Gastroesophageal sphincter (tissue), 4 donors: Measurements from ENCODE around the gene CBFB. TPM values are rescaled to one million over a fixed set of nuclear protein-coding genes. Genes with fewer than 3 reads are reported as not detected.
"Not testable (repeated sequence)": the region's sequence is repeated elsewhere in the genome, so short reads cannot be mapped to it uniquely, and the experiment has no call there.

Experiments
- ATAC-seq: fragments of 150-250 bp; one replicate; pipeline ENCODE4 v1.9.1; 2016; ENCODE audit warnings: mild to moderate bottlenecking, moderate library complexity
- H3K27ac ChIP-seq, 4 donors: fragments of 200-600 bp; sonication (generic) in 3 of 4; 1 replicate in 3 of 4; 2 replicates in 1 of 4; pipeline ENCODE4 v1.5.1; 2016 to 2019
- H3K27me3 ChIP-seq: fragments of 200-600 bp; sonication (generic); one replicate; pipeline ENCODE4 v1.5.1; 2019
- H3K36me3 ChIP-seq, 2 donors: fragments of 200-600 bp; sonication (generic); one replicate each; pipeline ENCODE4 v1.5.1; 2019; ENCODE audit warnings: control low read depth in 1 of 2
- H3K4me1 ChIP-seq, 3 donors: fragments of 200-600 bp; sonication (generic); 1 replicate in 2 of 3; 2 replicates in 1 of 3; pipeline ENCODE4 v1.5.1; 2016 to 2019; ENCODE audit warnings: control low read depth in 2 of 3
- H3K4me3 ChIP-seq, 2 donors: fragments of 200-600 bp; sonication (generic); one replicate each; pipeline ENCODE4 v1.5.1; 2019; ENCODE audit warnings: mild to moderate bottlenecking in 1 of 2, moderate library complexity in 1 of 2
- H3K9me3 ChIP-seq, 3 donors: fragments of 200-600 bp; sonication (generic); one replicate each; pipeline ENCODE4 v1.5.1; 2017 to 2019; ENCODE audit warnings: control low read depth in 2 of 3
- CTCF ChIP-seq, 4 experiments: fragments of 200-600 bp in 2 of 4; fragments of 450-650 bp in 2 of 4; sonication (generic) in 1 of 4; IDR thresholded peaks; one replicate each; pipeline ENCODE4 v1.5.1; 2017 to 2019; ENCODE audit warnings: antibody characterized with exemption in 4 of 4, mild to moderate bottlenecking in 2 of 4, moderate library complexity in 2 of 4
- EP300 ChIP-seq: sonication (generic); formaldehyde crosslinking; IDR thresholded peaks from one replicate; pipeline ENCODE4 v1.6.1; 2017; ENCODE audit warnings: antibody characterized with exemption, mild to moderate bottlenecking
- POLR2A ChIP-seq, 2 donors: fragments of 450-650 bp; IDR thresholded peaks; one replicate each; pipeline ENCODE4 v1.6.1; 2017; ENCODE audit warnings: antibody characterized with exemption in 2 of 2, mild to moderate bottlenecking in 2 of 2, moderate library complexity in 1 of 2
- POLR2AphosphoS5 ChIP-seq: sonication (generic); formaldehyde crosslinking; IDR thresholded peaks from one replicate; pipeline ENCODE4 v1.6.1; 2017; ENCODE audit warnings: antibody characterized with exemption
- WGBS, 2 donors: methylation state at CpG; one replicate each; pipeline ENCODE4 v1.1.5; 2018; ENCODE audit warnings: low coverage in 1 of 2; 5-methylcytosine and 5-hydroxymethylcytosine counted together
- total RNA-seq, 4 donors: library from RNA; depleted of rRNA; stranded (reverse); fragments of >200 nt; gene quantifications; one replicate each; pipeline ENCODE4 v1.1.0, GENCODE V29; 2016

The CBFB gene
- total RNA-seq, 4 donors from 2014 or later: 26.5 to 39.3 (median 27.5) TPM

- TF ChIP-seq CTCF (IDR thresholded peaks at IDR 0.05) (no peak), POLR2A (IDR thresholded peaks at IDR 0.05) (no peak), EP300 (no peak), POLR2AphosphoS5 (no peak)
- Histone ChIP-seq H3K36me3 (no peaks in the 10 kb centered on the region), H3K4me1 (peaks cover 0 to 12% (median 4%) of the 10 kb centered on the region in 3 donors), H3K27ac (no peak overlapping the region), H3K4me3 (no peak overlapping the region), H3K27me3 (no peaks in the 10 kb centered on the region), H3K9me3 (no peaks in the 10 kb centered on the region)
- ATAC-seq: no peak
- 79 to 100% methylated on average over 1 to 2 of the region's 2 CpGs for WGBS, 2 donors
Measured at GRCh38 chr16:66991545-66992077, 37.3 kb upstream of the CBFB start.

- not testable (repeated sequence) for H3K4me3 ChIP-seq, H3K27ac ChIP-seq, H3K36me3 ChIP-seq, H3K27me3 ChIP-seq, H3K9me3 ChIP-seq, ATAC-seq
- peaks cover 0 to 29% (median 4%) of the 10 kb centered on the region in 3 donors for H3K4me1 ChIP-seq
- 80 to 98% methylated on average over 6 to 12 of the region's 12 CpGs for WGBS, 2 donors
Measured at GRCh38 chr16:66993558-66993957, 35.4 kb upstream of the CBFB start.

- WGBS, 2 donors: 32 to 59% methylated on average over 3 to 5 of the region's 6 CpGs
- ATAC-seq: peak; percentile 92
Measured at GRCh38 chr16:66996324-66996982, 32.5 kb upstream of the CBFB start.

GRCh38 chr16:66996983-66997358 lies 32.0 kb upstream of the CBFB start:
- ATAC-seq: no peak
- Histone ChIP-seq H3K4me3 (no peak overlapping the region), H3K36me3 (no peaks in the 10 kb centered on the region), H3K27me3 (no peaks in the 10 kb centered on the region), H3K9me3 (no peaks in the 10 kb centered on the region), H3K4me1 (peaks cover 0 to 50% (median 13%) of the 10 kb centered on the region in 3 donors), H3K27ac (peak overlapping the region; percentile 43 to 80 (median 74))
- TF ChIP-seq EP300: no peak
- TF ChIP-seq POLR2AphosphoS5: peak; percentile 4
- WGBS, 2 donors: 53 to 55% methylated on average over 3 of the region's 3 CpGs

More at GRCh38 chr16:66996324-66996982, 32.5 kb upstream of the CBFB start:
- Histone ChIP-seq H3K4me3 (no peak overlapping the region), H3K36me3 (no peaks in the 10 kb centered on the region), H3K4me1 (peaks cover 0 to 47% (median 13%) of the 10 kb centered on the region in 3 donors), H3K27me3 (no peaks in the 10 kb centered on the region), H3K9me3 (no peaks in the 10 kb centered on the region), H3K27ac (peak overlapping the region; percentile 43 to 80 (median 74))
- TF ChIP-seq POLR2AphosphoS5 (peak; percentile 91), POLR2A (IDR thresholded peaks at IDR 0.05) (no peak)

- no peaks in the 10 kb centered on the region for H3K9me3 ChIP-seq
- H3K4me1 ChIP-seq: peaks cover 0 to 48% (median 13%) of the 10 kb centered on the region in 3 donors
- WGBS, 2 donors: 7% methylated on average over 5 of the region's 89 CpGs; no CpG with 5 or more reads in 1 of the 2 donors
- peak overlapping the region; percentile 40 to 62 for H3K4me3 ChIP-seq
- peak; percentile 52 for ATAC-seq
- no peaks in the 10 kb centered on the region for H3K27me3 ChIP-seq
- no peak for TF ChIP-seq EP300
- no peak for TF ChIP-seq POLR2A (IDR thresholded peaks at IDR 0.05)
- no peak for TF ChIP-seq POLR2AphosphoS5
- H3K36me3 ChIP-seq: no peaks in the 10 kb centered on the region
- H3K27ac ChIP-seq: peak overlapping the region in 3 of 4 donors; percentile 65 to 79 (median 71)
Measured at GRCh38 chr16:67000384-67001351, 28.3 kb upstream of the CBFB start.

- Histone ChIP-seq H3K27me3 (no peaks in the 10 kb centered on the region), H3K4me3 (no peak overlapping the region), H3K4me1 (peaks cover 0 to 37% (median 10%) of the 10 kb centered on the region in 3 donors), H3K9me3 (no peaks in the 10 kb centered on the region), H3K36me3 (no peaks in the 10 kb centered on the region), H3K27ac (no peak overlapping the region)
- 73 to 93% methylated on average over 2 to 3 of the region's 3 CpGs for WGBS, 2 donors
- no peak for ATAC-seq
- TF ChIP-seq POLR2AphosphoS5 (no peak), CTCF (IDR thresholded peaks at IDR 0.05) (no peak), EP300 (no peak), POLR2A (IDR thresholded peaks at IDR 0.05) (no peak)
Measured at GRCh38 chr16:67001726-67002125, 27.2 kb upstream of the CBFB start.
